Measurements from ENCODE around the gene DCAF8.

The DCAF8 gene

GRCh38 chr1:160224606-160225005, 37.7 kb downstream of the DCAF8 start:
- DNase-seq: no peak

- DNase-seq: no peak
These were observed 39.8 kb downstream of the DCAF8 start for GRCh38 chr1:160222546-160222945.

GRCh38 chr1:160221089-160221488, 41.3 kb downstream of the DCAF8 start:
- no peak for DNase-seq

- no peak for DNase-seq
These were observed 42.0 kb downstream of the DCAF8 start for GRCh38 chr1:160220301-160220700.

GRCh38 chr1:160219062-160219929, 43.1 kb downstream of the DCAF8 start:
- DNase-seq: peak; percentile 28

- DNase-seq: no peak
These were observed 44.8 kb downstream of the DCAF8 start for GRCh38 chr1:160217481-160218051.

GRCh38 chr1:160216301-160216700, 46.0 kb downstream of the DCAF8 start:
- no peak for DNase-seq

GRCh38 chr1:160214481-160215140, 47.7 kb downstream of the DCAF8 start:
- DNase-seq: no peak

GRCh38 chr1:160211046-160211790, 51.1 kb downstream of the DCAF8 start:
- DNase-seq: no peak

GRCh38 chr1:160210561-160210960, 51.8 kb downstream of the DCAF8 start:
- DNase-seq: no peak

GRCh38 chr1:160209321-160210046, 52.9 kb downstream of the DCAF8 start:
- DNase-seq: no peak

GRCh38 chr1:160208557-160209320, 53.6 kb downstream of the DCAF8 start:
- no peak for DNase-seq

GRCh38 chr1:160207771-160208556, 54.4 kb downstream of the DCAF8 start:
- no peak for DNase-seq

GRCh38 chr1:160207118-160207650, 55.2 kb downstream of the DCAF8 start:
- no peak for DNase-seq

GRCh38 chr1:160206421-160207117, 55.8 kb downstream of the DCAF8 start:
- DNase-seq: no peak

- DNase-seq: no peak
These were observed 56.3 kb downstream of the DCAF8 start for GRCh38 chr1:160206036-160206389.

GRCh38 chr1:160205242-160206035, 56.9 kb downstream of the DCAF8 start, which contains the start of gene PEA15:
Gene PEA15 (plus strand): TSS chr1:160205384. CDS start chr1:160211545, 6,161 bp downstream.
- no peak for DNase-seq

GRCh38 chr1:160204526-160205241, 57.7 kb downstream of the DCAF8 start:
- no peak for DNase-seq
